IMR-90 (cell line): ENCODE results near the gene SUPT3H. TPM values are rescaled to one million over a fixed set of nuclear protein-coding genes. Genes with fewer than 3 reads are reported as not detected.

Experiments
- ATAC-seq: fragments of 200-7000 bp; cut with Tn5 transposase; 2 replicates; pipeline ENCODE4 v1.9.1; 2020; ENCODE audit warnings: low read depth, mild to moderate bottlenecking, moderate library complexity
- BruUV-seq: library from RNA; stranded (reverse); fragments of 400-500 nt; replicated peaks from 2 replicates; lab custom pipeline; 2021; lab: Mats Ljungman, UMichigan
- CTCF ChIA-PET: fragments of 300-600 bp; formaldehyde crosslinking; extraction: SDS; loops from one replicate; lab custom pipeline; 2021; ENCODE audit warnings: antibody characterized with exemption; lab: Yijun Ruan, JAX
- POLR2A ChIA-PET: fragments of 300-600 bp; sonication (Branson Sonifier 250); formaldehyde crosslinking; loops from one replicate; lab custom pipeline; 2022; ENCODE audit warnings: antibody characterized with exemption; ENCODE audit not compliant: unreplicated experiment; lab: Charles Lee
- DNase-seq: peaks from one replicate; pipeline ENCODE4 v3.0.0; 2013
- H2AFZ ChIP-seq: replicated peaks from 2 replicates; pipeline ENCODE3; 2013; ENCODE audit warnings: low read length, mild to moderate bottlenecking; ENCODE audit not compliant: poor library complexity
- H2AK5ac ChIP-seq: 2 replicates; pipeline ENCODE4 v1.6.1; 2013; ENCODE audit warnings: low read depth, low read length, inconsistent platforms
- H2AK9ac ChIP-seq: replicated peaks from 2 replicates; pipeline ENCODE3; 2013; ENCODE audit warnings: mild to moderate bottlenecking, low read depth, low read length, moderate library complexity; ENCODE audit not compliant: poor library complexity
- H2BK120ac ChIP-seq: 2 replicates; pipeline ENCODE4 v1.6.1; 2013; ENCODE audit warnings: low read depth, low read length, inconsistent platforms
- H2BK15ac ChIP-seq: 3 replicates; pipeline ENCODE4 v1.6.1; 2013; ENCODE audit warnings: low read depth, low read length, inconsistent platforms
- H2BK20ac ChIP-seq: 2 replicates; pipeline ENCODE4 v1.6.1; 2013; ENCODE audit warnings: low read depth, mild to moderate bottlenecking, inconsistent platforms, low read length, moderate library complexity
- H2BK5ac ChIP-seq: 2 replicates; pipeline ENCODE4 v1.6.1; 2013; ENCODE audit warnings: mild to moderate bottlenecking, low read depth, low read length, inconsistent platforms; ENCODE audit not compliant: poor library complexity, severe bottlenecking
- H3K14ac ChIP-seq: replicated peaks from 2 replicates; pipeline ENCODE4 v1.6.1; 2013; ENCODE audit warnings: low read depth, low read length, inconsistent platforms
- H3K18ac ChIP-seq: 2 replicates; pipeline ENCODE4 v1.6.1; 2013; ENCODE audit warnings: low read depth, low read length, control low read depth
- H3K23ac ChIP-seq: 2 replicates; pipeline ENCODE4 v1.6.1; 2013; ENCODE audit warnings: low read depth, low read length, inconsistent platforms
- H3K27ac ChIP-seq: 2 replicates; pipeline ENCODE4 v1.5.1; 2013; ENCODE audit warnings: mild to moderate bottlenecking, control low read depth, low read length; ENCODE audit not compliant: insufficient read depth
- H3K27me3 ChIP-seq: 2 replicates; pipeline ENCODE4 v1.6.1; 2013; ENCODE audit warnings: low read length; ENCODE audit not compliant: control insufficient read depth, insufficient read depth
- H3K36me3 ChIP-seq: 2 replicates; pipeline ENCODE4 v1.6.1; 2013; ENCODE audit warnings: low read length, mixed read lengths; ENCODE audit not compliant: control insufficient read depth, insufficient read depth
- H3K4ac ChIP-seq: 2 replicates; pipeline ENCODE4 v1.6.1; 2013; ENCODE audit warnings: low read depth, low read length, inconsistent platforms
- H3K4me1 ChIP-seq: 2 replicates; pipeline ENCODE4 v1.6.1; 2013; ENCODE audit warnings: low read length, mixed read lengths; ENCODE audit not compliant: control insufficient read depth, insufficient read depth
- H3K4me2 ChIP-seq: 2 replicates; pipeline ENCODE4 v1.6.1; 2013; ENCODE audit warnings: low read depth, mild to moderate bottlenecking, control low read depth, low read length, moderate library complexity
- H3K4me3 ChIP-seq: 2 replicates; pipeline ENCODE4 v1.5.1; 2013; ENCODE audit warnings: low read depth, mild to moderate bottlenecking, control low read depth, low read length, moderate library complexity; ENCODE audit not compliant: insufficient read depth
- H3K56ac ChIP-seq: 2 replicates; pipeline ENCODE4 v1.6.1; 2013; ENCODE audit warnings: low read length, inconsistent platforms; ENCODE audit not compliant: insufficient read depth; ENCODE audit errors: extremely low read depth
- H3K79me1 ChIP-seq, 2 experiments: 2 replicates each; pipeline ENCODE4 v1.6.1; 2013; ENCODE audit warnings: low read length in 2 of 2, inconsistent platforms in 1 of 2, low read depth in 1 of 2
- H3K9ac ChIP-seq: 2 replicates; pipeline ENCODE4 v1.6.1; 2013; ENCODE audit warnings: low read depth, low read length, control low read depth
- H3K9me1 ChIP-seq: 2 replicates; pipeline ENCODE4 v1.6.1; 2013; ENCODE audit warnings: low read length, inconsistent platforms; ENCODE audit not compliant: insufficient read depth
- H3K9me3 ChIP-seq: 2 replicates; pipeline ENCODE4 v1.6.1; 2013; ENCODE audit warnings: low read length; ENCODE audit not compliant: control insufficient read depth, insufficient read depth
- H4K20me1 ChIP-seq: 2 replicates; pipeline ENCODE4 v1.6.1; 2013; ENCODE audit warnings: low read length, inconsistent platforms; ENCODE audit not compliant: insufficient read depth
- H4K5ac ChIP-seq: 2 replicates; pipeline ENCODE4 v1.6.1; 2013; ENCODE audit warnings: mild to moderate bottlenecking, low read depth, low read length, control low read depth
- H4K8ac ChIP-seq, 2 experiments: 2 replicates each; pipeline ENCODE4 v1.6.1; 2013; ENCODE audit warnings: low read depth in 2 of 2, low read length in 2 of 2, control low read depth in 1 of 2, inconsistent platforms in 1 of 2
- H4K91ac ChIP-seq: 2 replicates; pipeline ENCODE4 v1.6.1; 2013; ENCODE audit warnings: low read depth, low read length, inconsistent platforms; ENCODE audit not compliant: insufficient read depth
- BHLHE40 ChIP-seq: fragments of 150-350 bp; IDR thresholded peaks from 2 replicates; pipeline ENCODE4 v1.6.1; 2016; ENCODE audit warnings: mild to moderate bottlenecking, low read depth, low read length
- CEBPB ChIP-seq: IDR thresholded peaks from 2 replicates; pipeline ENCODE4 v1.6.1; 2012; ENCODE audit warnings: low read depth, low read length, improper control_type of control experiment
- CHD1 ChIP-seq: IDR thresholded peaks from 2 replicates; pipeline ENCODE4 v1.6.1; 2012; ENCODE audit warnings: low read depth, low read length, improper control_type of control experiment
- FOS ChIP-seq: fragments of 150-350 bp; IDR thresholded peaks from 2 replicates; pipeline ENCODE4 v1.6.1; 2016; ENCODE audit warnings: low read depth, low read length
- MAFK ChIP-seq: IDR thresholded peaks from 2 replicates; pipeline ENCODE4 v1.6.1; 2012; ENCODE audit warnings: low read depth, low read length, improper control_type of control experiment
- MAZ ChIP-seq: IDR thresholded peaks from 2 replicates; pipeline ENCODE4 v1.6.1; 2012; ENCODE audit warnings: low read depth, mild to moderate bottlenecking, low read length, improper control_type of control experiment, moderate library complexity, borderline replicate concordance
- MXI1 ChIP-seq: IDR thresholded peaks from 2 replicates; pipeline ENCODE4 v1.6.1; 2012; ENCODE audit warnings: low read depth, mild to moderate bottlenecking, low read length, moderate library complexity, borderline replicate concordance
- NFE2L2 ChIP-seq: fragments of 150-350 bp; IDR thresholded peaks from 2 replicates; pipeline ENCODE4 v1.6.1; 2016; ENCODE audit warnings: low read depth, mild to moderate bottlenecking, low read length
- POLR2A ChIP-seq: IDR thresholded peaks from 2 replicates; pipeline ENCODE4 v1.6.1; 2012; ENCODE audit warnings: mild to moderate bottlenecking, low read depth, low read length
- RAD21 ChIP-seq: IDR thresholded peaks from 2 replicates; pipeline ENCODE4 v1.6.1; 2012; ENCODE audit warnings: low read length, improper control_type of control experiment
- RCOR1 ChIP-seq: IDR thresholded peaks from 2 replicates; pipeline ENCODE4 v1.6.1; 2012; ENCODE audit warnings: mild to moderate bottlenecking, low read length, improper control_type of control experiment; ENCODE audit not compliant: insufficient replicate concordance
- RFX5 ChIP-seq: IDR thresholded peaks from 2 replicates; pipeline ENCODE4 v1.8.0; 2012; ENCODE audit warnings: low read depth, mild to moderate bottlenecking, low read length, moderate library complexity
- SMC3 ChIP-seq: fragments of 150-350 bp; IDR thresholded peaks from 2 replicates; pipeline ENCODE4 v1.6.1; 2016; ENCODE audit warnings: low read depth, mild to moderate bottlenecking, antibody characterized with exemption, low read length, moderate library complexity
- dilution Hi-C: fragments of 300-500 bp; cut with HindIII; formaldehyde crosslinking; loops from one replicate; pipeline ENCODE4 v1.14.3; 2018; ENCODE audit warnings: low sequenced_read_pairs; ENCODE audit not compliant: unreplicated experiment
- in situ Hi-C: fragments of 300-500 bp; cut with MboI; formaldehyde crosslinking; loops from 3 replicates; pipeline ENCODE4 v1.14.3; 2019; ENCODE audit warnings: low sequenced_read_pairs, inconsistent platforms, mixed read lengths
- intact Hi-C: fragments of 100-400 bp; cut with micrococcal nuclease; formaldehyde crosslinking; loops from 2 replicates; pipeline ENCODE4 v1.10.0; 2022
- polyA plus RNA-seq, 3 experiments: library from polyadenylated mRNA; depleted of rRNA; stranded (reverse); fragments of >200 nt; gene quantifications; 2 replicates each; pipeline ENCODE4 v1.2.3, GENCODE V29; 2012; ENCODE audit warnings: low replicate concordance in 1 of 3
- total RNA-seq: library from RNA; depleted of rRNA; stranded (reverse); fragments of >200 nt; gene quantifications from 2 replicates; pipeline ENCODE4 v1.2.3, GENCODE V29; 2012
- TF ChIP-seq, protein P1 (sequence below): fragments of 150-350 bp; IDR thresholded peaks from 2 replicates; pipeline ENCODE4 v1.6.1; 2017; ENCODE audit warnings: mild to moderate bottlenecking, antibody characterized with exemption, low read length, low read depth
- TF ChIP-seq, protein P2 (sequence below): conservative IDR thresholded peaks from 2 replicates; pipeline ENCODE4 v1.5.1; 2012; ENCODE audit warnings: mild to moderate bottlenecking, low read depth, low read length, improper control_type of control experiment
- TF ChIP-seq, protein P3 (sequence below): fragments of 150-350 bp; IDR thresholded peaks from 2 replicates; pipeline ENCODE4 v1.6.1; 2016; ENCODE audit warnings: low read depth, mild to moderate bottlenecking, low read length, moderate library complexity, borderline replicate concordance

The SUPT3H gene
- total and polyA plus RNA-seq, 2 of the 4 experiments (the other 2 are of a cell fraction): 4.5 to 5.0 TPM

DNA sequence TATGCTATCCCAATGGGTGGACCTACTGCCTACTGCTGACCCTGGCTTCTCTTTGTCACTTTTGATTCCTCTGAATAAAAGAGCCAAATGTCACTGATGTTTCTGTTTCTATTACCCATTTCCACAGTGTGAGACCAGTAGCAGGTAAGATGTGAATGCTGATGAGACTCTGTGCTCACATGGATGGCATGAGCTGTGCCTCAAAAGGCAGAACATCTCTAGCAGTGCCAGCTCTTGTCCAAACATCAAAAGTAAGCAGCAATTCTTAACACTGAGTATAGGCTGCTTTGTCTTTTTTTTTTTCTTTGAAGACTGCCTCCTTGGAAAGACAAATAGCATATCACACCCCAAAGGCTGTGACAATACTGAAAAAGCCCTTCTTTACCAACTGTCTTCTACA, 508.8 kb downstream of the SUPT3H start:
- intact Hi-C loops: no loop called here
- in situ Hi-C loops: no loop called here
- Histone ChIP-seq H3K14ac (no peak overlapping the region), H3K36me3 (no peaks in the 10 kb centered on the region), H3K27ac (no peak overlapping the region), H2AK9ac (no peak overlapping the region), H3K18ac (no peak overlapping the region), H3K4ac (no peak overlapping the region), H2BK20ac (no peak overlapping the region), H2AK5ac (no peak overlapping the region), H2BK15ac (no peak overlapping the region), H4K8ac (no peak overlapping the region), H2BK120ac (no peak overlapping the region), H4K5ac (no peak overlapping the region), H3K23ac (no peak overlapping the region), H3K4me3 (no peak overlapping the region), H2AFZ (no peak overlapping the region), H2BK5ac (no peak overlapping the region), H3K79me1 (no peaks in the 10 kb centered on the region), H4K20me1 (no peaks in the 10 kb centered on the region), H4K91ac (no peak overlapping the region), H3K56ac (no peak overlapping the region), H3K9me1 (no peaks in the 10 kb centered on the region), H3K9ac (no peak overlapping the region), H3K27me3 (no peaks in the 10 kb centered on the region), H3K9me3 (no peaks in the 10 kb centered on the region), H3K4me2 (no peak overlapping the region), H3K4me1 (no peaks in the 10 kb centered on the region)
- DNase-seq (no peak), ATAC-seq (no peak)
- POLR2A ChIA-PET: no interaction called here
- no TSS peak for BruUV-seq
- dilution Hi-C loops: no loop called here
- CTCF ChIA-PET: interaction anchor here (0.6 kb wide), 1 partner anchor 384 kb away, joined by 3 read pairs; no protein-coding TSS in a partner anchor
- TF ChIP-seq RCOR1 (no peak), CEBPB (no peak), BHLHE40 (no peak), MXI1 (no peak), RAD21 (no peak), FOS (no peak), POLR2A (no peak), NFE2L2 (no peak), CHD1 (no peak), MAFK (no peak), RFX5 (no peak), SMC3 (no peak), MAZ (no peak)
- TF ChIP-seq, protein P1, sequence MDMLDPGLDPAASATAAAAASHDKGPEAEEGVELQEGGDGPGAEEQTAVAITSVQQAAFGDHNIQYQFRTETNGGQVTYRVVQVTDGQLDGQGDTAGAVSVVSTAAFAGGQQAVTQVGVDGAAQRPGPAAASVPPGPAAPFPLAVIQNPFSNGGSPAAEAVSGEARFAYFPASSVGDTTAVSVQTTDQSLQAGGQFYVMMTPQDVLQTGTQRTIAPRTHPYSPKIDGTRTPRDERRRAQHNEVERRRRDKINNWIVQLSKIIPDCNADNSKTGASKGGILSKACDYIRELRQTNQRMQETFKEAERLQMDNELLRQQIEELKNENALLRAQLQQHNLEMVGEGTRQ: no peak
- TF ChIP-seq, protein P2, sequence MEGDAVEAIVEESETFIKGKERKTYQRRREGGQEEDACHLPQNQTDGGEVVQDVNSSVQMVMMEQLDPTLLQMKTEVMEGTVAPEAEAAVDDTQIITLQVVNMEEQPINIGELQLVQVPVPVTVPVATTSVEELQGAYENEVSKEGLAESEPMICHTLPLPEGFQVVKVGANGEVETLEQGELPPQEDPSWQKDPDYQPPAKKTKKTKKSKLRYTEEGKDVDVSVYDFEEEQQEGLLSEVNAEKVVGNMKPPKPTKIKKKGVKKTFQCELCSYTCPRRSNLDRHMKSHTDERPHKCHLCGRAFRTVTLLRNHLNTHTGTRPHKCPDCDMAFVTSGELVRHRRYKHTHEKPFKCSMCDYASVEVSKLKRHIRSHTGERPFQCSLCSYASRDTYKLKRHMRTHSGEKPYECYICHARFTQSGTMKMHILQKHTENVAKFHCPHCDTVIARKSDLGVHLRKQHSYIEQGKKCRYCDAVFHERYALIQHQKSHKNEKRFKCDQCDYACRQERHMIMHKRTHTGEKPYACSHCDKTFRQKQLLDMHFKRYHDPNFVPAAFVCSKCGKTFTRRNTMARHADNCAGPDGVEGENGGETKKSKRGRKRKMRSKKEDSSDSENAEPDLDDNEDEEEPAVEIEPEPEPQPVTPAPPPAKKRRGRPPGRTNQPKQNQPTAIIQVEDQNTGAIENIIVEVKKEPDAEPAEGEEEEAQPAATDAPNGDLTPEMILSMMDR: no peak
- TF ChIP-seq, protein P3, sequence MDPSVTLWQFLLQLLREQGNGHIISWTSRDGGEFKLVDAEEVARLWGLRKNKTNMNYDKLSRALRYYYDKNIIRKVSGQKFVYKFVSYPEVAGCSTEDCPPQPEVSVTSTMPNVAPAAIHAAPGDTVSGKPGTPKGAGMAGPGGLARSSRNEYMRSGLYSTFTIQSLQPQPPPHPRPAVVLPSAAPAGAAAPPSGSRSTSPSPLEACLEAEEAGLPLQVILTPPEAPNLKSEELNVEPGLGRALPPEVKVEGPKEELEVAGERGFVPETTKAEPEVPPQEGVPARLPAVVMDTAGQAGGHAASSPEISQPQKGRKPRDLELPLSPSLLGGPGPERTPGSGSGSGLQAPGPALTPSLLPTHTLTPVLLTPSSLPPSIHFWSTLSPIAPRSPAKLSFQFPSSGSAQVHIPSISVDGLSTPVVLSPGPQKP: no peak
